ENCODE results near the gene SPOUT1. TPM values are rescaled to one million over a fixed set of nuclear protein-coding genes. Genes with fewer than 3 reads are reported as not detected.
A peak's percentile ranks its signal among the peaks of the same experiment; 100 is the strongest.

SPOUT1 gene
- total RNA-seq, 1 experiment from 2014 or later = 66.4 TPM

DNA sequence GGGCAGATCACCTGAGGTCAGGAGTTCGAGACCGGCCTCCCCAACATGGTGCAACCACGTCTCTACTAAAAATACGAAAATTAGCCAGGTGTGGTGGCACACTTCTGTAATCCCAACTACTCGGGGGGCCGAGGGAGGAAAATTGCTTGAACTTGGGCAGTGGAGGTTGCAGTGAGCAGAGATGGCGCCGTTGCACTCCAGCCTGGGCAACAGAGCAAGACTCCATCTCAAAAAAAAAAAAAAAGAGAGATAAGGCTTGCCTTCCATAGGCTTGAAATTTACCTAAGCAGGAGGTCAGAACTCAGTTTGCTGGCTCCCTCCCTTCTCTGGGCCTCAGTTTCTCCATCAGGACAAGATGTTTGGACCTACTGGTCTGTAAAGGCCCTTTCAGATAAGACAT is 1.3 kb downstream of the SPOUT1 start:
- ChIA-PET POLR2A (ENCODE audit: low non-redundant PET) (no interaction called here), CTCF (no interaction called here)
- Histone ChIP-seq H3K36me3 (ENCODE audit: insufficient read depth, low read length, poor library complexity, severe bottlenecking) (peaks cover 47% of the 10 kb centered on the region), H3K27ac (ENCODE audit: low read depth, low read length, poor library complexity, severe bottlenecking) (no peak overlapping the region), H3K4me1 (ENCODE audit: insufficient read depth, low read length, poor library complexity, severe bottlenecking) (peaks cover 7% of the 10 kb centered on the region), H3K9me3 (ENCODE audit: low read depth, low read length, poor library complexity, severe bottlenecking) (no peaks in the 10 kb centered on the region), H3K4me3 (ENCODE audit: low read depth, low read length, poor library complexity, severe bottlenecking) (peak overlapping the region; percentile 63), H3K27me3 (replicated peaks; ENCODE audit: insufficient read depth, low read depth, low read length, poor library complexity) (no peaks in the 10 kb centered on the region)
- no TSS peak for BruUV-seq (replicated peaks)
- no peak for TF ChIP-seq EZH2 (IDR thresholded peaks at IDR 0.05; ENCODE audit: borderline replicate concordance, low read depth, low read length, poor library complexity, severe bottlenecking)
- no peak for TF ChIP-seq CTCF (conservative IDR thresholded peaks at IDR 0.05; ENCODE audit: low read depth, low read length)
- DNase-seq (ENCODE audit: low spot score) = no peak
- intact Hi-C loops (cut with micrococcal nuclease; ENCODE audit: unreplicated experiment) = no loop called here

DNA sequence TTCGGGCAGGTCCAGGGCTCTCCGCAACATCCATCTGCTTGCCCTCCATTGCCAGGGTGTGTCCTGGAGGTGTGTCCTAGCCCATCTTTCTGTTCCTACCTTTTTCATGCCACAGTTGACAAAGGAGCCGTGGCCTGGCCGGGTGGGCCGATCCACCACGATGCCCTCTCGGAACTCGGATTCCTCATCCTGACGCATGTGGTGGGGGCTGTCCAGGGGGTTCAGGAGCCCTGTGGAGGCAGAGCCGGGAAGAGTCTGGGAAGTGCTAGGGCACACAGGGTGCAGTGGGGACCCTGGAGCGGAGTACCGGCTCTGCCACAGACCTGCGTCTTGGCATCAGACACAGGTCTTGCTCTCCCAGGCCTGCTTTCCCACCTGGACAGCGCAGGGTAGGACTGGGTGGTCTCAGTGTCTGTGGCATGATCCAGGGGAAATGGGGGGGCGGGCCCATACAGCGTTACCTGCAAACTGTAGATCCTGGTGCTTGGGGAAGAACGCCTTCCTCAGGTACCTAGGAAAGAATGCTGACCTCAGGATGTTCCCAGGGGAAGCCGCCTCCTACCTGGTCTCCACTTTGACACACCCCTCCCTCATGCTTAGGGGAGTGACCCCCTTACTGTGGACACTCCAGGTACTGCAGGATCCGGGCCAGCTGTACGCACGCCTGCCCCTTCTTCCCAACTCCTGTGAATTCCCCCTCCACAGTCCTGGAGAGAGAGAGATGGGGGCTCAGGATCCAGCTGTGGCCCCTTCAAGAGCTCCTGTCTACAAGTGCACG is 3.5 kb downstream of the SPOUT1 start:
- ChIA-PET POLR2A (ENCODE audit: low non-redundant PET) (interaction anchor here (0.6 kb wide), 1 partner anchor 156 kb away, joined by 3 read pairs; no protein-coding TSS in a partner anchor), CTCF (no interaction called here)
- BruUV-seq (replicated peaks) = no TSS peak
- Histone ChIP-seq H3K27ac (ENCODE audit: low read depth, low read length, poor library complexity, severe bottlenecking) (no peak overlapping the region), H3K9me3 (ENCODE audit: low read depth, low read length, poor library complexity, severe bottlenecking) (no peaks in the 10 kb centered on the region), H3K4me1 (ENCODE audit: insufficient read depth, low read length, poor library complexity, severe bottlenecking) (peaks cover 7% of the 10 kb centered on the region), H3K4me3 (ENCODE audit: low read depth, low read length, poor library complexity, severe bottlenecking) (no peak overlapping the region), H3K27me3 (replicated peaks; ENCODE audit: insufficient read depth, low read depth, low read length, poor library complexity) (no peaks in the 10 kb centered on the region), H3K36me3 (ENCODE audit: insufficient read depth, low read length, poor library complexity, severe bottlenecking) (peaks cover 68% of the 10 kb centered on the region)
- DNase-seq (ENCODE audit: low spot score) = no peak
- intact Hi-C loops (cut with micrococcal nuclease; ENCODE audit: unreplicated experiment) = no loop called here
- TF ChIP-seq EZH2 (IDR thresholded peaks at IDR 0.05; ENCODE audit: borderline replicate concordance, low read depth, low read length, poor library complexity, severe bottlenecking) = no peak

- BruUV-seq (replicated peaks) = no TSS peak
- Histone ChIP-seq H3K27ac (ENCODE audit: low read depth, low read length, poor library complexity, severe bottlenecking) (no peak overlapping the region), H3K9me3 (ENCODE audit: low read depth, low read length, poor library complexity, severe bottlenecking) (no peaks in the 10 kb centered on the region), H3K36me3 (ENCODE audit: insufficient read depth, low read length, poor library complexity, severe bottlenecking) (peaks cover 68% of the 10 kb centered on the region), H3K4me3 (ENCODE audit: low read depth, low read length, poor library complexity, severe bottlenecking) (no peak overlapping the region), H3K27me3 (replicated peaks; ENCODE audit: insufficient read depth, low read depth, low read length, poor library complexity) (no peaks in the 10 kb centered on the region), H3K4me1 (ENCODE audit: insufficient read depth, low read length, poor library complexity, severe bottlenecking) (peaks cover 12% of the 10 kb centered on the region)
- TF ChIP-seq CTCF (conservative IDR thresholded peaks at IDR 0.05; ENCODE audit: low read depth, low read length) = no peak
- no peak for TF ChIP-seq EZH2 (IDR thresholded peaks at IDR 0.05; ENCODE audit: borderline replicate concordance, low read depth, low read length, poor library complexity, severe bottlenecking)
- DNase-seq (ENCODE audit: low spot score) = no peak
- CTCF ChIA-PET = interaction anchor here (0.5 kb wide), 1 partner anchor 25 kb away, joined by 12 read pairs; no protein-coding TSS in a partner anchor
- POLR2A ChIA-PET (ENCODE audit: low non-redundant PET) = no interaction called here
- intact Hi-C loops (cut with micrococcal nuclease; ENCODE audit: unreplicated experiment) = no loop called here
Measured at GRCh38 chr9:128824911-128825310, 4.7 kb downstream of the SPOUT1 start.
